Ishikawa (cell line): ENCODE measurements around the gene GGNBP2.

Experiments
- CEBPB ChIP-seq: IDR thresholded peaks from 2 replicates; pipeline ENCODE4 v1.6.1; 2012
- CREB1 ChIP-seq: IDR thresholded peaks from 2 replicates; pipeline ENCODE4 v1.6.1; 2012; ENCODE audit warnings: low read depth
- EP300 ChIP-seq: IDR thresholded peaks from 2 replicates; pipeline ENCODE4 v1.6.1; 2012; ENCODE audit warnings: borderline replicate concordance
- FOXM1 ChIP-seq: IDR thresholded peaks from 2 replicates; pipeline ENCODE4 v1.6.1; 2012; ENCODE audit warnings: low read depth, borderline replicate concordance
- MAX ChIP-seq: IDR thresholded peaks from 2 replicates; pipeline ENCODE4 v1.6.1; 2012
- NFIC ChIP-seq: IDR thresholded peaks from 2 replicates; pipeline ENCODE4 v1.6.1; 2012
- TCF12 ChIP-seq: IDR thresholded peaks from 2 replicates; pipeline ENCODE4 v1.6.1; 2012; ENCODE audit warnings: low read depth
- TEAD4 ChIP-seq: IDR thresholded peaks from 2 replicates; pipeline ENCODE4 v1.6.1; 2012
- USF1 ChIP-seq: IDR thresholded peaks from 2 replicates; pipeline ENCODE4 v1.6.1; 2012

GRCh38 chr17:36511216-36511615 is 33.5 kb upstream of the GGNBP2 start:
- TF ChIP-seq CEBPB (no peak), NFIC (no peak), TCF12 (no peak), FOXM1 (no peak), CREB1 (no peak), TEAD4 (no peak), USF1 (no peak), EP300 (no peak), MAX (no peak)
